ENCODE data around the gene SUMF1.

The SUMF1 gene

GRCh38 chr3:4466741-4467521 lies at the start of gene SUMF1:
TSS of gene SUMF1 (minus strand) at chr3:4467269. CDS start at chr3:4467245, 24 bp downstream.
- no peak for DNase-seq (ENCODE audit: low read depth, low spot score)

GRCh38 chr3:4515916-4516579 lies 49.0 kb upstream of the SUMF1 start:
- no peak overlapping the region for H3K27ac ChIP-seq
- DNase-seq (ENCODE audit: low read depth, low spot score): no peak

More at GRCh38 chr3:4466741-4467521, at the start of gene SUMF1:
- H3K27ac ChIP-seq: peak within 1 kb of the TSS; percentile 83

- DNase-seq (ENCODE audit: low read depth, low spot score): no peak
Measured at GRCh38 chr3:4514916-4515315, 47.8 kb upstream of the SUMF1 start.

GRCh38 chr3:4514321-4514720 lies 47.3 kb upstream of the SUMF1 start:
- no peak overlapping the region for H3K27ac ChIP-seq
- no peak for DNase-seq (ENCODE audit: low read depth, low spot score)

More at GRCh38 chr3:4514916-4515315, 47.8 kb upstream of the SUMF1 start:
- no peak overlapping the region for H3K27ac ChIP-seq

- no peak overlapping the region for H3K27ac ChIP-seq
- DNase-seq (ENCODE audit: low read depth, low spot score): no peak
Measured at GRCh38 chr3:4512895-4513616, 46.0 kb upstream of the SUMF1 start.

GRCh38 chr3:4511491-4512262 lies 44.6 kb upstream of the SUMF1 start:
- no peak for DNase-seq (ENCODE audit: low read depth, low spot score)
- no peak overlapping the region for H3K27ac ChIP-seq

- no peak overlapping the region for H3K27ac ChIP-seq
- no peak for DNase-seq (ENCODE audit: low read depth, low spot score)
Measured at GRCh38 chr3:4509983-4510755, 43.1 kb upstream of the SUMF1 start.

GRCh38 chr3:4509043-4509442 lies 42.0 kb upstream of the SUMF1 start:
- no peak for DNase-seq (ENCODE audit: low read depth, low spot score)
- H3K27ac ChIP-seq: no peak overlapping the region

- no peak overlapping the region for H3K27ac ChIP-seq
- DNase-seq (ENCODE audit: low read depth, low spot score): no peak
Measured at GRCh38 chr3:4508048-4508981, 41.2 kb upstream of the SUMF1 start.

- no peak for DNase-seq (ENCODE audit: low read depth, low spot score)
- no peak overlapping the region for H3K27ac ChIP-seq
Measured at GRCh38 chr3:4507024-4507596, 40.0 kb upstream of the SUMF1 start.

- H3K27ac ChIP-seq: no peak overlapping the region
- no peak for DNase-seq (ENCODE audit: low read depth, low spot score)
Measured at GRCh38 chr3:4506559-4507023, 39.5 kb upstream of the SUMF1 start.

- no peak overlapping the region for H3K27ac ChIP-seq
- DNase-seq (ENCODE audit: low read depth, low spot score): no peak
Measured at GRCh38 chr3:4505688-4506558, 38.9 kb upstream of the SUMF1 start.

- no peak overlapping the region for H3K27ac ChIP-seq
- DNase-seq (ENCODE audit: low read depth, low spot score): no peak
Measured at GRCh38 chr3:4504340-4505261, 37.5 kb upstream of the SUMF1 start.

GRCh38 chr3:4503050-4503449 lies 36.0 kb upstream of the SUMF1 start:
- H3K27ac ChIP-seq: no peak overlapping the region
- DNase-seq (ENCODE audit: low read depth, low spot score): no peak

- DNase-seq (ENCODE audit: low read depth, low spot score): no peak
- no peak overlapping the region for H3K27ac ChIP-seq
Measured at GRCh38 chr3:4501927-4502326, 34.9 kb upstream of the SUMF1 start.

GRCh38 chr3:4501437-4501836 lies 34.4 kb upstream of the SUMF1 start:
- H3K27ac ChIP-seq: no peak overlapping the region

More at GRCh38 chr3:4501437-4501836, 34.4 kb upstream of the SUMF1 start:
- no peak for DNase-seq (ENCODE audit: low read depth, low spot score)

All from epithelial cell of prostate (primary cell).